ENCODE data around the gene MLLT6. TPM values are rescaled to one million over a fixed set of nuclear protein-coding genes. Genes with fewer than 3 reads are reported as not detected.
A peak's percentile ranks its signal among the peaks of the same experiment; 100 is the strongest.

MLLT6 gene
- total and polyA plus RNA-seq, 10 donors, result 27.3 to 244 (median 143) TPM

- 27 to 35% (median 31%) methylated on average over 14 of the region's 14 CpGs for WGBS, 5 donors
Measured at GRCh38 chr17:38729368-38729885, 24.4 kb downstream of the MLLT6 start.

GRCh38 chr17:38729886-38730525 is 24.9 kb downstream of the MLLT6 start, which contains the start of gene CISD3:
TSS of gene CISD3 (plus strand) at chr17:38730341. CDS start at chr17:38730359, 18 bp downstream.
- 0 to 3% (median 1%) methylated on average over 21 to 92 of the region's 92 CpGs for WGBS, 5 donors
- TF ChIP-seq POLR2A (IDR thresholded peaks at IDR 0.05), result no peak
- TF ChIP-seq CTCF (IDR thresholded peaks at IDR 0.05 in 8 of 11, conservative IDR thresholded peaks at IDR 0.05 in 3 of 11), result peak; percentile 22 to 93 (median 83)
- TF ChIP-seq POLR2AphosphoS5 (IDR thresholded peaks at IDR 0.05), result peak; percentile 63 to 83 (median 76)
- Histone ChIP-seq H3K4me1 (peaks cover 38 to 97% (median 72%) of the 10 kb centered on the region in 6 donors), H3K9me3 (no peaks in the 10 kb centered on the region), H3K27ac (peak within 1 kb of the TSS; percentile 77 to 93 (median 88)), H3K4me3 (peak within 1 kb of the TSS; percentile 56 to 79 (median 60)), H3K27me3 (replicated peaks in 1 of 7) (no peaks in the 10 kb centered on the region), H3K36me3 (peaks cover 0 to 38% (median 4%) of the 10 kb centered on the region in 6 donors)
- DNase-seq, result peak; percentile 97
- intact Hi-C loops (cut with DNase I; ENCODE audit: low total_unique reads), result no loop called here

More at GRCh38 chr17:38729368-38729885, 24.4 kb downstream of the MLLT6 start:
- DNase-seq, result no peak
- Histone ChIP-seq H3K36me3 (peaks cover 0 to 42% (median 10%) of the 10 kb centered on the region in 6 donors), H3K4me3 (peak overlapping the region; percentile 40 to 79 (median 54)), H3K4me1 (peaks cover 42 to 97% (median 74%) of the 10 kb centered on the region in 6 donors), H3K27me3 (replicated peaks in 1 of 7) (no peaks in the 10 kb centered on the region), H3K9me3 (no peaks in the 10 kb centered on the region), H3K27ac (peak overlapping the region; percentile 77 to 93 (median 88))
- intact Hi-C loops (cut with DNase I; ENCODE audit: low total_unique reads), result no loop called here
- TF ChIP-seq POLR2A (IDR thresholded peaks at IDR 0.05), result no peak
- no peak for TF ChIP-seq POLR2AphosphoS5 (IDR thresholded peaks at IDR 0.05)
- TF ChIP-seq CTCF (IDR thresholded peaks at IDR 0.05 in 8 of 11, conservative IDR thresholded peaks at IDR 0.05 in 3 of 11), result no peak

DNA sequence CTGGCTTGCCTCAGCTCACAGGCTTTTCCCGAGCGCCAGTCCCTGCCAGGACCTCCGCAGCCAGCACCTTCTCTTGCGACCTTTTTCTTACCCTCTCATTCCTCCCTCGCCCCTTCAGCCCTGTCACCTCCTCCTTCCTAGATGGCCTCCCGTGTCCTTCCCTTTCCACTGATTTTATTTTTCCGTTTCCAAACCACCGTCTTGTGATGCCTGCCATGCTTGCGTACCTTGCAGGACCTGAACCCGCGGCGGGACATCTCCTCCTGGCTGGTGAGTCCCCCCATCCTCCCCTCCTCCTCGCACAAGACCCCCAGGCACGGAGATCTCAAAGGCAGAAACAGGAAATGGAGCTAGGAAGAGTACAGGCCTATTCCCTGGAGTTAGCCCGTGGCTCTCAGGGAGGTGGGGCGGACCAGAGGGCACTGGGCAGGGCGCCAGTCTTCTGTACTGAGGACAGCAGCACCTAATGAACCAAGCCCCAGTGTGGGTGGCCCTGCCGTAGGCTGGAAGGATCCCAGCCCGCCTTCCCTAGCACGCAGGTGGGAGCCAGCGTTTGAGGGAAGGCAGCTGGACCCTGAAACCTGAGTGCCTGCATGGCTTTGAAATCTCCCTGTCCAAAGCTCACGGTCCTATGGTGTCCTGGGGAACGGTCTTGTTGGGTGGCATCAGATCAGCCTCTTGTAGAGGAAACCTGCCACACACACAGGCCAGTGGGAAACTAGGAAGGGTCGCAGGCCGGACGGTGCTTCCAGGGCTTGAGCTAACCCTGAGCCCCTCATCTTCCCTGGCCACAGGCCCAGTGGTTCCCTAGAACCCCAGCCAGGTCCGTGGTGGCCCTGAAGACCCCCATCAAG is 25.7 kb downstream of the MLLT6 start:
- peak; percentile 87 for DNase-seq
- H3K4me1 ChIP-seq, result peaks cover 34 to 97% (median 71%) of the 10 kb centered on the region in 6 donors
- TF ChIP-seq POLR2AphosphoS5 (IDR thresholded peaks at IDR 0.05) (peak in 1 of 3 donors; percentile 71), CTCF (IDR thresholded peaks at IDR 0.05 in 8 of 11, conservative IDR thresholded peaks at IDR 0.05 in 3 of 11) (peak in 1 of 11 experiments; percentile 5), POLR2A (IDR thresholded peaks at IDR 0.05) (no peak)
- H3K36me3 ChIP-seq, result peaks cover 0 to 37% (median 0%) of the 10 kb centered on the region in 6 donors
- peak overlapping the region; percentile 33 to 93 (median 86) for H3K27ac ChIP-seq
- no peaks in the 10 kb centered on the region for H3K9me3 ChIP-seq
- intact Hi-C loops (cut with DNase I; ENCODE audit: low total_unique reads), result no loop called here
- H3K27me3 ChIP-seq (replicated peaks in 1 of 7), result no peaks in the 10 kb centered on the region
- H3K4me3 ChIP-seq, result peak overlapping the region; percentile 56 to 79 (median 60)
- 26 to 36% (median 32%) methylated on average over 27 of the region's 27 CpGs for WGBS, 5 donors
